ENCODE results near the gene MAZ.

The MAZ gene

DNA sequence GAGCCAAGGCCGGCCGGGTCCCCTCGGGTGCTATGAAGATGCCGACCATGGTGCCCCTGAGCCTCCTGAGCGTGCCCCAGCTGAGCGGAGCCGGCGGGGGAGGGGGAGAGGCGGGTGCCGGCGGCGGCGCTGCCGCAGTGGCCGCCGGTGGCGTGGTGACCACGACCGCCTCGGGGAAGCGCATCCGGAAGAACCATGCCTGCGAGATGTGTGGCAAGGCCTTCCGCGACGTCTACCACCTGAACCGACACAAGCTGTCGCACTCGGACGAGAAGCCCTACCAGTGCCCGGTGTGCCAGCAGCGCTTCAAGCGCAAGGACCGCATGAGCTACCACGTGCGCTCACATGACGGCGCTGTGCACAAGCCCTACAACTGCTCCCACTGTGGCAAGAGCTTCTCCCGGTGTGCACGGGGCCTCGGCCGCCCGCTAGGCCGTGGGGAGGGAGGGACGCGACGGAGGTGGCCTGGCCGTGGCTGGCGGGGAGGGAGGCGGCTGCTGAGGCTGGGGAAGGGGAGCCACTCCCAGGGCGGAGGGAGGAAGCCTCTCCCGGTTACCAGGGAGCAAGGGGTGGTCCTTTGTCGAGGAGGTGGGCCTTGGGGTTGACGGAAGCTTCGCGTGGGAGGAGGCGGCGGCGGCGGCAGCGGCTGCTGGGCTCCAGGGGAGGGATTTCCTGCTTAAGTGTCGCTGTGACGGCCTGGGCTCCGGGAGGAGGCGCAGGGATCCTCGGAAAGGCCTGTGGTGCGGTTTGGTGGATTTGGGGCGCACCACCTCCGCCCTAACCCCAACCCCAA lies 1.3 kb downstream of the MAZ start:
- no peak for TF ChIP-seq EZH2phosphoT487 (conservative IDR thresholded peaks at IDR 0.05; ENCODE audit: low read length)
- TF ChIP-seq, protein P1, sequence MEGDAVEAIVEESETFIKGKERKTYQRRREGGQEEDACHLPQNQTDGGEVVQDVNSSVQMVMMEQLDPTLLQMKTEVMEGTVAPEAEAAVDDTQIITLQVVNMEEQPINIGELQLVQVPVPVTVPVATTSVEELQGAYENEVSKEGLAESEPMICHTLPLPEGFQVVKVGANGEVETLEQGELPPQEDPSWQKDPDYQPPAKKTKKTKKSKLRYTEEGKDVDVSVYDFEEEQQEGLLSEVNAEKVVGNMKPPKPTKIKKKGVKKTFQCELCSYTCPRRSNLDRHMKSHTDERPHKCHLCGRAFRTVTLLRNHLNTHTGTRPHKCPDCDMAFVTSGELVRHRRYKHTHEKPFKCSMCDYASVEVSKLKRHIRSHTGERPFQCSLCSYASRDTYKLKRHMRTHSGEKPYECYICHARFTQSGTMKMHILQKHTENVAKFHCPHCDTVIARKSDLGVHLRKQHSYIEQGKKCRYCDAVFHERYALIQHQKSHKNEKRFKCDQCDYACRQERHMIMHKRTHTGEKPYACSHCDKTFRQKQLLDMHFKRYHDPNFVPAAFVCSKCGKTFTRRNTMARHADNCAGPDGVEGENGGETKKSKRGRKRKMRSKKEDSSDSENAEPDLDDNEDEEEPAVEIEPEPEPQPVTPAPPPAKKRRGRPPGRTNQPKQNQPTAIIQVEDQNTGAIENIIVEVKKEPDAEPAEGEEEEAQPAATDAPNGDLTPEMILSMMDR (IDR thresholded peaks at IDR 0.05; ENCODE audit: insufficient read depth, low read length, poor library complexity, severe bottlenecking): peak; percentile 7
- Histone ChIP-seq H3K27me3 (ENCODE audit: low read length) (no peaks in the 10 kb centered on the region), H3K4me3 (ENCODE audit: insufficient read depth, low read length, poor library complexity, severe bottlenecking) (peak overlapping the region; percentile 62), H3K79me2 (ENCODE audit: insufficient read depth, low read length) (peaks cover 12% of the 10 kb centered on the region; the same call in 1 of the 2 replicates), H3K9me2 (replicated peaks; ENCODE audit: insufficient read depth, low read length) (no peaks in the 10 kb centered on the region), H3K9ac (ENCODE audit: low read length) (peak overlapping the region; percentile 74), H3K27ac (ENCODE audit: low read depth, low read length) (peak overlapping the region; percentile 84), H2AFZ (ENCODE audit: low read depth, low read length, severe bottlenecking) (no peak overlapping the region), H3K36me3 (ENCODE audit: low read length) (peaks cover 15% of the 10 kb centered on the region), H3K9me3 (ENCODE audit: insufficient read depth, low read length) (no peaks in the 10 kb centered on the region), H3K4me2 (ENCODE audit: low read depth, low read length, poor library complexity, severe bottlenecking) (peak overlapping the region; percentile 62), H4K20me1 (ENCODE audit: low read depth, low read length) (peaks cover 8% of the 10 kb centered on the region), H3F3A (ENCODE audit: insufficient read depth) (peaks cover 46% of the 10 kb centered on the region)

DNA sequence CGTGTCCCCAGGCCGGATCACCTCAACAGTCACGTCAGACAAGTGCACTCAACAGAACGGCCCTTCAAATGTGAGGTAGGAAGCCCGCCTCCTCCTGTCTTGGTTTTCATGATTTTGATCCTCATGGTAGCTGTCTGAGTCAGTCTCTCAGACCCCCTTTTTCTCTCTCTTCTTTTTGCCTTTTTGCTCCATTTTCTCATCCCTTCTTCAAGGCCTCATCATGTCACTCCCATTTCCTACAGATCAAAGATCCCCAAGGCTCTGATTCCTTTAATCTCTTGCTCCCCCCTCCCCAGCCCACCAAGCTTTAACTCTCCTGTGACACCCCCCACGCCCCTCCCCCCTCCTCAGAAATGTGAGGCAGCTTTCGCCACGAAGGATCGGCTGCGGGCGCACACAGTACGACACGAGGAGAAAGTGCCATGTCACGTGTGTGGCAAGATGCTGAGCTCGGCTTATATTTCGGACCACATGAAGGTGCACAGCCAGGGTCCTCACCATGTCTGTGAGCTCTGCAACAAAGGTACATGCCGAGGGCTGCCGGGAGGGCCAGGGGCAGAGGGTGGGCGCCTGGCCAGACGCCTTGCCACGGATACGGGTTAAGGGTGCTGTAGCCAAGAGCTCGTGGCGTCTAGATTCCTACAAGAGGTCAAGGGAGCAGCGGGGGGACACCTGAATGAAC lies 2.0 kb downstream of the MAZ start:
- Histone ChIP-seq H3K9me2 (replicated peaks; ENCODE audit: insufficient read depth, low read length) (no peaks in the 10 kb centered on the region), H3K27me3 (ENCODE audit: low read length) (no peaks in the 10 kb centered on the region), H4K20me1 (ENCODE audit: low read depth, low read length) (peaks cover 8% of the 10 kb centered on the region), H2AFZ (ENCODE audit: low read depth, low read length, severe bottlenecking) (no peak overlapping the region), H3K4me3 (ENCODE audit: insufficient read depth, low read length, poor library complexity, severe bottlenecking) (peak overlapping the region; percentile 62), H3K36me3 (ENCODE audit: low read length) (peaks cover 15% of the 10 kb centered on the region), H3K9ac (ENCODE audit: low read length) (peak overlapping the region; percentile 74), H3K4me2 (ENCODE audit: low read depth, low read length, poor library complexity, severe bottlenecking) (peak overlapping the region; percentile 62), H3K27ac (ENCODE audit: low read depth, low read length) (peak overlapping the region; percentile 84), H3K9me3 (ENCODE audit: insufficient read depth, low read length) (no peaks in the 10 kb centered on the region), H3F3A (ENCODE audit: insufficient read depth) (peaks cover 39% of the 10 kb centered on the region), H3K79me2 (ENCODE audit: insufficient read depth, low read length) (peaks cover 12% of the 10 kb centered on the region; the same call in 1 of the 2 replicates)
- no peak for TF ChIP-seq EZH2phosphoT487 (conservative IDR thresholded peaks at IDR 0.05; ENCODE audit: low read length)
- TF ChIP-seq, protein P1 (IDR thresholded peaks at IDR 0.05; ENCODE audit: insufficient read depth, low read length, poor library complexity, severe bottlenecking): no peak

DNA sequence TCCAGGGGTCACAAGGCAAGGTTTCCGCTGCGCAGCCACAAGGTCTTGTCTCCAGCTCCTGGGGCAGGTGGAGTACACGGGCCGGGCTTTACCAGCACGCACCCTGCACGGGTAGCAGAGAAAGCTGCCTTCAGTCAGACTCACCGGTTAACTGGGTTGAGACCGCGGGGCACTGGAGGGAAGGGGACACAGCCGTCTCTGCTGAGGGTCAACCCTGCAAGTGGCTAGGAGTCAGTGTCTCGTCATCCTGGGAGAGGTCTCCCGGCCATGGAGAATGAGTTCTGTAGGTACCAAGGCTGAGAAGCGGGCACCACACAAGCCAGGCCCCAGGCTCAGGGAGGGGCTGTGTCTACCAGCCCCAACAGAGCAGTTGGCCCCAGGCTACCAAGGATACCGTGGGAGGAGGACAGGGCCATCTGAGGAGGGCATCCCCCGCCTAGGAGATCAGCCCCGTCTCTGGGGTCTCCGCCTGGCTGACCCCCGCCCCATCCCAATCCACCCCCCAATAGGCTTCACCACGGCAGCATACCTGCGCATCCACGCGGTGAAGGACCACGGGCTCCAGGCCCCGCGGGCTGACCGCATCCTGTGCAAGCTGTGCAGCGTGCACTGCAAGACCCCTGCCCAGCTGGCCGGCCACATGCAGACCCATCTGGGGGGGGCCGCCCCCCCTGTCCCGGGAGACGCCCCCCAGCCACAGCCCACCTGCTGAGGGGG lies 2.9 kb downstream of the MAZ start:
- Histone ChIP-seq H3K27ac (ENCODE audit: low read depth, low read length) (no peak overlapping the region), H4K20me1 (ENCODE audit: low read depth, low read length) (peaks cover 8% of the 10 kb centered on the region), H3K4me3 (ENCODE audit: insufficient read depth, low read length, poor library complexity, severe bottlenecking) (no peak overlapping the region), H3K27me3 (ENCODE audit: low read length) (no peaks in the 10 kb centered on the region), H3K4me2 (ENCODE audit: low read depth, low read length, poor library complexity, severe bottlenecking) (peak overlapping the region; percentile 12), H2AFZ (ENCODE audit: low read depth, low read length, severe bottlenecking) (no peak overlapping the region), H3K36me3 (ENCODE audit: low read length) (peaks cover 11% of the 10 kb centered on the region), H3K9ac (ENCODE audit: low read length) (0 out of 2 replicates have a peak overlapping the region, but pooled peaks have one; percentile 74), H3K9me2 (replicated peaks; ENCODE audit: insufficient read depth, low read length) (no peaks in the 10 kb centered on the region), H3F3A (ENCODE audit: insufficient read depth) (peaks cover 31% of the 10 kb centered on the region), H3K79me2 (ENCODE audit: insufficient read depth, low read length) (peaks cover 12% of the 10 kb centered on the region; the same call in 1 of the 2 replicates), H3K9me3 (ENCODE audit: insufficient read depth, low read length) (no peaks in the 10 kb centered on the region)
- TF ChIP-seq, protein P1 (IDR thresholded peaks at IDR 0.05; ENCODE audit: insufficient read depth, low read length, poor library complexity, severe bottlenecking): no peak
- TF ChIP-seq EZH2phosphoT487 (conservative IDR thresholded peaks at IDR 0.05; ENCODE audit: low read length): no peak

Measured in SU-DHL-6 (cell line).